ENCODE measurements around the gene FAM162A.

DNA sequence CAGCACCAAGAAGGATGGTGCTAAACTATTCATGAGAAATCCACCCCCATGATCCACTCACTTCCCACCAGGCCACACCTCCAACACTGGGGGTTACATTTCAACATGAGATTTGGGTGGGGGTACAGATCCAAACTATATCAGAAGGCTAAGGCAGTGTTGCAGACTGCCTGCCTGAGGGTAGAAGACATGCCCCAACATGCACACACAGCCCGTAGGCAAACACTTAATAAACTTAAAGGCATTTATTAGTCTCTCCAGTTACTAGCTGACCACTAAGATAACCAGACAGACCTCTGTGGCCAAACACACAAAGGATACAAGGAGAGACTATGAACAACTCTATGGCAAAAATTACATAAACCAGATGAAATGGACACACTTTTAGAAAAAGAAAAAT is 10.2 kb downstream of the FAM162A start:
- TF ChIP-seq CTCF (IDR thresholded peaks at IDR 0.05) (no peak), POLR2A (IDR thresholded peaks at IDR 0.05) (no peak)

Measured in esophagus squamous epithelium (tissue), 4 donors.